Anterior cingulate cortex (tissue), 58 donors: Measurements from ENCODE around the gene TTC7B.

Source experiments
- DNase-seq, 58 donors: peaks; one replicate each; lab custom pipeline; 2025; lab: John Stamatoyannopoulos, UW

Gene TTC7B

DNA sequence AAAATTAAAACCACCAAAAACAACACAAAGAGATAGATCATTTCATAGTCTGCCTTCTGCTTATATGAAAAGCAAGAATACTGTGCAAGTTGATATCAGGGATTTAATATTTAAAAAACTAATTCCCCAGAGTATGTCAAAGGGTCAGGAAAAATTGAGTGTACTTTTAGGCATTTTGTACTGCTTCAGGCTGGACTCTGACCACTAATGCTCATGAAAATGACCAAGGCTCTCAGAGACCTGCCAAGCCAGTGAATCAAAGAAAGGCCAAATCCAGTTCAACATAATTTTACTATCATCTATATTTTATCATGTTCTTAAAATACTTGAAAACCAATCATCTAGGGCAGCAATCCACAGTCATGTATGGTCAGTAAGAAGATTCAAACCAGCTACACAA is 66.0 kb downstream of the TTC7B start:
- DNase-seq, result no peak

DNA sequence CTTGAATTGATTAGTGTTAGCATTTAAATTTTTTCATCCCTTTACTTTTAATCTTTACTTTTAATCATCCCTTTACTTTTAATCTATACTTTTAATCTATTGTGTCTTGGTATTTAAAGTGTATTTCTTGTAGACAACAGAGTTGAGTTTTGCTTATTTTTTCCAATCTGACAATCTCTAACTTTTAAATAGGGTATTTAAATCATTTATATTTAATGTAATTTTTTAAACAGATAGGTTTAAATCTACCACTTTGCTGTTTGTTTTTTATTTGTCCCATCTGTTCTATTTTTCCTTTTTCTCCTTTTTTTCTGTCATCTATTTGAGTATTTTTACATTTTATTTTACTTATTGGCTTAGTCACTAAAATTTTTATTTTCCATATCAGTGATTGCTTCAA is 68.3 kb downstream of the TTC7B start:
- DNase-seq, result no peak

DNA sequence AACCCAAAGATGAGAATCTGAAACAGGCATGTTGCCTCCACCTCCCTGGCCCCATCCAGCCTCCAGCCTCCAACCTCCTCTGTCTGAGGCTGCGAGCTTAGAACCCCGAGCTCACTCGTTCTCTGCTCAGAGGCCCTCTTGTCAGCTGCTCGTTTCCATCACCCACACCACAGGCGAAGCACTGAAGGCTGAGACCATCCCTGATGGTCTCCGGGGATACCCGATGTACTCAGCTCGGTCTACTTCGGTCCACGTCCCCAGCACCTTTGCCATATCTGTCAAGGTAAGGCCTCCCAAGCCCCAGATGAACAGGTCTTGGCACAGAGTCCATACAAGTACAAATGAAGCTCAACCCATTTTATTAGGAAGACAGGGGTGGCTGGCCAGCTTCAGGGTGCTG is 72.4 kb downstream of the TTC7B start:
- no peak for DNase-seq

DNA sequence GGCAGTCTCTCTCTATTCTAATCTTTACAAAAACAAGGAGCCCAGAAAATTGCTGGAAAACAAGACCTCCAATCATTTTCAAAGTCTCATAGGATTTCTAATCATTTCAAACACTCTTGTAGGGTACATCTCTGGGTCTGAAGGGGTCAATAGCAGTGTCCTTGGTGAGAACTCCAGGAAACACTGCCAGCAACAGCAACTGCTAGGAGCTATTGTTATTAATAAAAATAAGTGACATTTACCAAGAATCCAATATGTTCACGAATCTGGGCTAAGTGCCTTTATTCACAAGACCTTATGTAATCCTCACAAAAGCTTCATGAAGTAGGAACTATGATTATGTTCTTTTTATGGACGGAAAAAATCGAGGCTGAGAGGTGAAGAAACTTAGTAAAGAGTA is 72.8 kb downstream of the TTC7B start:
- no peak for DNase-seq

DNA sequence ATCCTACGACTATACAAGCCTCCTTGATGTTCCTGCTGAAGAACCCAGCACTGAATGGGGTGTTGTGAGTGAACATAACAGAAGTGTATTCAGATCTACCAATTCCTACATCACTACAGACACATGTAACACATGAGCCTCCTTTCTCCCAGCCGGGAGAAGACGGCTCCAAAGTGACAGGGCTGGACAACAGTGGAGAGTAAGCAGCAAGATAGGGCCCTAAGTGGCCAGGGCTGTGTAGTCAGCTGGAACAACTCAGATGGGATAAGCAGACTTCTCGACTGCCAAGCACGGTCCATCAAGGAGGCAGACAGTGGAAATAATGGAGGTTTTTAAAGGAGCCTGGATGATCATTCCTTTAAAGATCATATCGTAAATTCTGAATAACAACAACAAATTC is 73.5 kb downstream of the TTC7B start:
- DNase-seq, result peak in 1 of 58 donors; percentile 28

DNA sequence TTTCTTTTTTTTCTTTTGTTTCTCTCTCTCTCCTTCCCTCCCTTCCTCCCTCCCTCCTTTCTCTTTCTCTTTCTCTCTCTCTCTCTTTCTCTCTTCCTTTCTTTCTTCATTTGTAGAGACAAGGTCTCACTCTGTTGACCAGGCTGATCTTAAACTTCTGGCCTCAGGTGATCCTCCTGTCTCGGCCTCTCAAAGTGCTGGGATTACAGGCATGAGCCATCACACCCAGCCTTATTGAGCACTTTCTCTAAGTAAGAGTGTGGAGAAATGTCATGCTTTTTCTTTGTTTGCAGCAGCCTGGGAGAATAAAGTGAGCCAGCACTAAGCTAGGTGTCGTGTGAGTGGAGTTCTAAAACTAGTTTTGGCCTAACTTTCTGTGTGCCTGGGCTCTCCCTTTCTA is 74.0 kb downstream of the TTC7B start:
- DNase-seq, result no peak

DNA sequence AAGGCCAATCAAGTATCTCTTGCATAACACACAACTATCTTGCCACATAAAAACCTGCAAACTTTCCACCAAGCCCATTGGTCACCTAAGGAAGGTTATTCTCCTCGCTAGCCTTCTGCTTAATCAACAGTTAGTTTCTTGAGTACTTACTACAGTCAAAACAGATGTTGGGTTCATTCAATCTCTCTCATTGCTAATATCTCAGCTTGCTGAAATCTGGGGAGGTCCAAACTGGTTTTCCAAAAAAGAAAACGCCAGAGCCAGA is 74.6 kb downstream of the TTC7B start:
- no peak for DNase-seq

DNA sequence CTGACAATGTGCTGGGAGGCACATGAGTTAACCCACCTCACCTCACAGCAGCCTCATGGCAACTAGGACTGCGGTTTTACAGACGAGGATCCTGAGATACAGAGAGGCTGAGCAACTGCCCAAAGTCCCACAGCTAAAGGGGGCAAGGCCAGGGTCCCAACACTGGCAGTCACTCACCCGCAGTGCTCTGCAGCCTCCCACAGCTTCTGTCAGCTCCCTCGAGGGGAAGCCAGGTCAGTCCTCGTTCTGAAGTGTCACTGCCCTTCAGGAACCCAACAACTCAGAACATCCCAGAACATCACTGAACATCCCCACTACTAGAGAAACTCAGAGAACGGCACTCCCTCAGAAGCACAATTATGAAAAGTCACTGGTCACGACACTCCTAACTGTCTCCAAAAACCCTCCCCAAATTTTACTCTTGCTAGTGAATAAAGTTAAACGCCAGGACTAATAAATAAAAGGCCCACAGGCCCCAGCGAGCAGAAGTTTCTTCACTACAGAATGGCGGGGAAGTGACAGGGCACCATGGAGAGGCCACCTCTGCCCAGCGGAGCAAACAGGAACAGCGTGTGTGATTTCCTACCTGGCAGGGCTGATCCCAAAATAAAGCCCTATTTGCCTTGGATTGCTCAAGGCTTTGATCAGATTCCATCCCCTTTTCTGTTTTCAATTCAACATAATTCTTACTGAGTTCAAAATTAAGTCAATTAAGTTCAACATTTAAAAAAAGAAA is 75.1 kb downstream of the TTC7B start:
- no peak for DNase-seq

DNA sequence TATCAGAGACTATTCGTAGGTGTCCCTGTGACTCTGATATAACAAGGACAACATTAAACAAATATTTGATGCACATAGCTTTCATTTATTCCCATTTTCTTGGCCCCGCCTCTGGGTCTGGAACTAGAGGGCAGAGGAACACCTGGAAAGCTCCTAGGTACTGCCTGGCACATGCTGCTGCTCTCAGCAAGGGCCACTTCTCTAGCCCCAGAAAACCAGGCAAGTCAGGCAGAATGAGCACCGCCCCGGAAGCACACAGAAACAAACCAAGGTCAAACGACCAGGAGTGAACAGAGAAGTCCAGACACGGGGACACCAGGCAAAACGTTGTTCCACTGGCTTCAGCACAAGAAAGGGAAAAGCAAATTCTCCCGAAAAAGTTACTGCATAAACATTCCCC is 76.1 kb downstream of the TTC7B start:
- DNase-seq, result no peak

DNA sequence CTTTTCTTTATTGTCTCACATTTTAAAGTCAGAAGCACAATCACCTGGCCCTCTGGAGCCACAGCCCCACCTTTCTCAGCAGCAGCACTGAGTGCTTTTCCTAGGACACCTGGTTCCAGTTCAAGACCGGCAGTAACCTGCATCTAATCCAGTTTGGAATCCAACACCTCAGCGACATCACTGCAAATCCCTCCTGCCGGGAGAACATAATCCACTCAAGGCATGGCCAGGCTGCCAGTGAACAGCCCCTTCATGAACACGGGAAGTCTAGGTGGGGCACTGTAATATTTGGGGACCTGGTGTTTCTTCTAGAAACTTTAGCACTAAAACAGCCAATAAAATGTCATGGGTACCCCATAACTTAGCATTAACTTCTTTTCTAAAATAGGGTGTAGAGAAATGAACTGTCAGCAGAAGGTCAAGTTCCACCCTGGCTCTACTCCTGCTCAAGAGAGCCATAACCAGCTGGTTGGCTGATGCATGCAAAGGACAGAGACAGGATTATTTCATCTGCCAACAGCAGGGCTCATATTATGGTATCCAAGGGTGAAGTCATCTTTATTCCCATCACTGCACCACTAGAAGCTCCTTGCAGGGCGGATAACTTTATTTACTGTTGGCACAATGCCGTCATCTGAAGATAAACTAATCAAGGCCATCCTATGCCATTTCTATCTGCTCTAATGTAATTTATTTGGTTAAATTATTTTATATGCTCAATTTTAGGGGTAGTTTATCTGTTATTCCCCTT is 76.7 kb downstream of the TTC7B start:
- DNase-seq, result no peak

DNA sequence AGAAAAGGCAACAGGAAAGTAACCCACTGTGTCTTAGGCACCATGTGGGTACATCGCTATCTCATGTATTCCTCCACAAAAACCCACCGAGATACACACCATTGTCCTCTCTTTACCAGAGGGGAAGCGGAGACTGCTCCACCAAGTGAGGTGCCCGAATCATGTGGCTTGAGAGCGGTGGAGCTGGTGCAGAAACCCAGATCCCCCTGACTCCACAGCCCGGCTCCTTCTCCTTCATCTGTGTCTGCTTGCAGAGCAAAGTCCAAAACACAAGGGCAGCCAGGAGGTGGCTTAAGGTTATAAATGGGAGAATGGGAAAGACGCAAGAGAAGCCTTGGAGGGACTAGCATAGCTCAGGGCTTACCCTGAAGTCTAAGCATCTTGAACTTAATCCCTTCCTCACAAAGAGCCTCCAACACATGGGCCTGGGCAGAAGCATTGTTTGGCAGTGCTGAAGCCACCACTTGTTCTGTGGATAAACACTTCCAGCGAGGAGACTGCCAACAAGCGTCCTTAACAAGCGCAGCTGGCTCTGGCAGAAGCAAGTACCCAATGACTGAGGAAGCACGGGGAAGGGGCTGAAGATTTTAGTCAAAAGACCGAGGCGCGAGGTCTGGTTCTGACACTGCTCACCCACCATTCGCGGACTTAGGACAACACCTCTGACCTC is 83.0 kb downstream of the TTC7B start:
- peak in 45 of 58 donors; percentile 19 to 93 (median 53) for DNase-seq

DNA sequence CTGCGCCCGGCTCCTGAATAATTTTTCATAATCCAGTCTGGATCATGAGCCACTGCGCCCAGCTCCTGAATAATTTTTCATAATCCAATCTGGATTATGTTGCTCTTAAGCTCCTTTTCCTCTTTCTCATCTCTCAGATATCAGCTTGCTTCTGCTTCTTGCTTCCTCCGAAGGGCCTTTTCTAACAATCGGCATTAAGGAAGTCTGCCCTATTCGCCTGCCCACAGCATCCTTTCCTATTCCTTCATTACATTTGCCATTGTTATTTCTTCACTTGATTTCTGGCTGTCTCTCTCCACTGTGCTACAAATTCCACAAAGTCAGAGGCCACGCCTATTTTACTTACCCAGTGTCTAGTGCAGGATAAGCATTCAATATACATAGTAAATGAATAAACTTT is 83.5 kb downstream of the TTC7B start:
- DNase-seq, result no peak

DNA sequence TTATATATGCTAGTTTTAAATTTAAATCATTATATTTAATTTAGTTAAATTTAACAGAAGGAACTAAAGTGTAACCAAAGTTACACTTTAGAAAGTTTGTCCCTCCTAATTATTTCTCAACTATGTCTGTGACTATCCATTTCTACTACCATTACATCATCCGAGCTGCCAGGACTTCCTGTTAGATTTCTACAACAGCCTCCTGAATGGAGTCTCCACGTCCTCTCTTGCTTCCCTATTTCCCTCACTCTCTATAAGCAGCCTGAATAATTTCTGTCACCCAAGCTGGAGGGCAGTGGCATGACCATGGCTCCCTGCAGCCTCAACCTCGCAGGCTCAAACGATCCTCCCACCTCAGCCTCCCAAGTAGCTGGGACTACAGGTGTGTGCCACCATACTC is 84.1 kb downstream of the TTC7B start:
- no peak for DNase-seq

DNA sequence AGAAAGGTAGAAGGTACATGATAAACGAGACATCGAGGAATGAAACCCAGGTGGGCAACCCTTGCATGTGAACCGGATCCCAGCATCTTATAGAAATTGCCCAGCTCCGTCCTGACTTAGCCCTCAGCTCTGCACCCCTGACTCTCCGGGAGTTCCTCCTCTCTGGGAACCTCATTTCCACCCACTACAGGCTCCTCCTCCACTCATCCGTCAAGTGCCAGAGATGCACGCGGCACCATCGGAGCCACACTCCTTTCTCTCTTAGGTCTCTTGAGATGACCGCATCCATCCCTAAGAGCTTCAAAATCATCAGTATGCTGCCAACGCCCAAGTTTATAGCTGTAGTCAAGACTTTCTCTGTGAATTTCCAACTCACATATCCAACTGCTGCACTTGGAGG is 84.7 kb downstream of the TTC7B start:
- DNase-seq, result no peak

DNA sequence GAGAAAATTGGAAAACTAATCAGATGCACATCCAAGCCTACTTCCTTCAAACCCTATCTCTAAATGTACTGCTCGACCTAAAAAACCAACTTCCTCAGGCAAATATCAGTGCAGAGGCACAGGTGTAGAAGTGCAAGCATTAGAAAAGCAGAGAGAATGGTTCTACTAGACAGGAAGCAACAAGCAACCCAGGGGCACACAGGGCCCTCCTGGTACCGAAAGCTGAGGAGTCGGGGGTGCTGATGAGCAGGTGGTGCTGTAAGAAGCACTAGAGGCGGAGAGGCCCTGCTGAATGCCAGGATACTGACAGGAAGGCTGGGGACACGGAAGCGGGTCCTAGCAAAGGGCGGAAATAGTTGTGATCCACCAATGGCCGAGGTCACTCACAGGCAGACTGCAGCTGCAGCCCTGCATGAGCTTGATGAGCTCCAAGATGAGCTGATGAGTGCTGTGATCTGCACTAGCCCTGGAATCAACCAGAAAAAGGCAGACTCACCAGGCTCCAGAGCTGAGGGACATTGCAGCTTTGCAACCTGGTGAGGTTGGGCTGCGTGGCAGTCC is 85.9 kb downstream of the TTC7B start:
- DNase-seq, result no peak

DNA sequence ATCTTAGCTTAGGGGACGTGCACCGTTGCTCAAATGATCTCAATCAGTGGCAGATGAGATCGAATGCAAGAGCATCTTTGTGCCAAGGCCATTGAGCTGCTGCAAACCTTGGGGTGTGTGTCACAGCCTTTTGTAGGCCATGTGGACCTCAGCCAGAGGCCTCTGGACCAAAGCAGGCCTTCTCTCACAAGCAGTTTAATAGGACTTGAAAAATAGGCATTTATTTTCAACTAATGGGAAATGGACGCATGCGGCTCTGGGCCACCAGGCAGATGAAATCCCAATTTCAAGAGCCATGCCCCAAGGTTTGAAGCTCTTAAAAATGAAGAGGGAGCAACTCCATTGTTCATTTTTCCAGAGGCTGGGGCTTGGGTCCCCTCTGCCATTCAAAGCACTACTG is 87.3 kb downstream of the TTC7B start:
- DNase-seq, result peak in 19 of 58 donors; percentile 11 to 64 (median 32)

DNA sequence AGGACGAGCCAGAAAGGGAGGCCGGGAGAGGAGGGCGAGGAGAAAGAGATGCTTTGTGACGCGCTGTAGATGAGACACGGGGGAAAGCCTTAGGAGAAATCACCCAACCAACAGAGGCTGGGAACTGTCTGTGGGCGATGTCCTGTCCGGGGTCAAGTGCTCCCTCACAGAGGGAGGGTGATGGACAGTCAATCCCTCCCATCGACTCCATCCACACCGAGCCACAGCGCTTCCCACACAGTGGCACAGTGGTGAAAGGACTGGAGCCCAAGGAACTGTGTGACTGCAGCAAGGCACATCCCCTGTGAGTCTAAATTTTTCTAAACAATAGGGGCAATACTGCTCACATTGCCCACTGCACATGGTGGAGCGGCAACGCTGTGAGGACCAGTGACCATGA is 89.1 kb downstream of the TTC7B start:
- DNase-seq, result peak in 11 of 58 donors; percentile 11 to 71 (median 48)

DNA sequence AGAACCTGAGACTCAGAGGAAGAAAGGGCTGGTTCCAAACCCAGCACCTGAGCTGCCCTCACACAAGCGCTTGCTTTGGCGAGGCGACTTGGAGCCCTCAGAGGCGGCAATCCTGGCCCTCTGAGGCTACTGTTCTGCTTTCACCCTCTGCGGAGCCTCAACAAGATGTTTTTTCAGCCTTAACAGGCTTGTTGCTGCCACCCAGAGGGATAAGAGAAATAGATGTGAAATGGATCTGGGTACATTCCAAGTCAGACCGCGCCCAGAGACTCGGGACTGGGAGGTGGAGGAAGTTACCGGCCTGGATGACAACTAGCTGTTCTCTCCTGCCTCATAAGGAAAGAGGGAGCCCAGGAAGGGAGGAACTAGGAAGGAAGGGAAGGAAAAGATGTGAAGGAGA is 89.6 kb downstream of the TTC7B start:
- DNase-seq, result peak in 45 of 58 donors; percentile 21 to 83 (median 56)

DNA sequence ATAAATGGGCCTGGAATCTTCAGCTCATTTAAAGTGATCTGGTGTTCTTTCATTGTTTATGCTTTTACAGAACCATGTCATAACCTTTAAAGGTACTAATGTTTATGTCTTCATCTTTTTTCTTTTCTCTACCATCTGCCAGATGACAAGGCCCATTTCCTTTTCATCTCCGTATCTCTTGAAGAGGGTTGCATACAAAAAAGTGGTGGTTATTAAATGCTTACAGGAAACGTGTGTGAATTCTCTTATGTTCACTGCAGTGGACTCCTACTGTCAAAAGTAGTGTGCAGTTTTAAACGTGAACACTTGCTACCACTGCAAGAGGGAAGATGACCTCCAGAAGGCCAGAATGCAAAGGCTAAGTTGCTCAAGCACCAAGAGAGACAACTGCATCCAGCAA is 91.4 kb downstream of the TTC7B start:
- no peak for DNase-seq

DNA sequence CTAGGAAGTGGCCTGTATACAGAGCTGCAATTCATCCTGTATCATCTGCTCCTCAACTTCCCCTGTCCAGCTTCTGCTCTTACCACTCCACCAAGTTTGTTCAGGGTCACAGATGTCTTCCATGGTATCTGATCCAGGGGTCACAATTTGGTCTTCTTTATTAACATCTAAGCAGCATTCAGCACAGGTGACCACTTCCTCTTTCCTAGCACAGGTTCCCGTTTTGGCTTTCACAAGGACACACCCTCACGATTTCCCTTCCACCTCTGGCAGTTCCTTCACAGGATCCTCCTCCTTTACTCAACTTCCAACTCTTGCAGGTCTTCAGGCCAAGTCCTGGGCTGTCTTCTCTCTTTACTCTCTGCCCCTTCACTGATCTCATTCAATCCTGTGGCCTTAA is 93.6 kb downstream of the TTC7B start:
- no peak for DNase-seq

DNA sequence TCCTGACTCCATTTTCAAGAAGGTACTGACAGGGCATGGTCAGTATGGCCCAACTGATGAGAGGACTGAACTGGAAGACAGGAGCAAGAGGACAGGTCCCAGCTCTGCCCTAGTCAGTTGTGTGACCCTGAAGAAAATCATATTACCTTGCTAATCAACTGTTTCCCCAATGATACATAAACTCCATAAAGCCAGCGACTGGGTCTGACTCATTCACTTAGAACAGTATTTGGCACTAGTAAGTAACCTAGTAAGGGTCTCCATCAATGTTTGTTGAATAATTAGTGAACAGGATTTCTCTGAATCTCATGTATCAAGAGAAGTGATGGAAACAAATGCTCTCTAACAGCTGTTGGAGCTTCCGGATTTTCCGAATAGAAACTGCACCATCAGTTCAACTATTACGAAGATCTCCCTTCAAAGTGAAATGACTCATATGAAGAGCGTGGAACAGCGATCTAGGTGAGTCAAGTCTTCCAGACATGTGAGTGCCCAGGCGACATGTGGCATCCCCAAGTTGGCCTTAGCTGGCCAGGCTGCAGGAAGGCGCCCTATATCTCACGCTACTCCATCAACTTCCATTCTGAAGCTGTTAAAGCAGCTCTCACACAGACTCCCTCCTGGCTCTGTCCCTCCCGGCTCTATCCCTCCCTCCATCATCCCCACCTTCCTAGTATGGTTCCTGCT is 94.5 kb downstream of the TTC7B start:
- DNase-seq, result no peak
